Activated gamma-delta T cell (primary cell): ENCODE data around the gene MACROD2.

Source experiments
- DNase-seq: peaks from one replicate; lab custom pipeline; 2025; lab: John Stamatoyannopoulos, UW

MACROD2 gene

GRCh38 chr20:15911581-15911980 is 1916.3 kb downstream of the MACROD2 start:
- DNase-seq, result no peak

DNA sequence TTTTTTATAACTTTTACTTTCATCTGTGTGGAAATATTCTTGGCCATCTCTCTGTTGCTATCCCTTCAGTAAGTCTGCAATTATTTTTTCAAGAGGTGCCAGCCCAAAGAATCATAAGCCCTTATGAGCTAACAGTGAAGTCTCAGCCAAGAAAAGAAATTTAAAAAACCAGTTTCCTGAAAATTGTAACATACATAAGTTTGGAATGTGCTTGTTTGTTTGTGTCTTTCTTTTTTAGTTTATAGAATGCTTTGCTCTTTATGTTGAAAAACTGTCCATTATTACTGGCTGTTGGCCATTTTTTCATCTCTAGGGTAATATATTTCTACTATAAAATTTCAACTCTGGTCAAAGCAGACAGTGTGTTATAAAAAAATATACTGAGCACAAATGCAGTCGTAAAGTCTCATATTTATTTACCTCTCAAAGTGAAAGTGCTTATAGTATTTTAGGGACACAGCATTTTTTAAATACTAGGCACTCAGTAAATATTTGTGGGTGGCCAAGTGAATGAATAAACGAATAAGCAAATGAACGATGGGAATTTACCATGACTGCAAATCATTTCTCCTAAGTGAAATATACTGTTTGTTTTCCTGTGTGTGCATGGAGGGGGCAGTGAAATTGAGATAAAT is 1918.2 kb downstream of the MACROD2 start:
- DNase-seq, result no peak

DNA sequence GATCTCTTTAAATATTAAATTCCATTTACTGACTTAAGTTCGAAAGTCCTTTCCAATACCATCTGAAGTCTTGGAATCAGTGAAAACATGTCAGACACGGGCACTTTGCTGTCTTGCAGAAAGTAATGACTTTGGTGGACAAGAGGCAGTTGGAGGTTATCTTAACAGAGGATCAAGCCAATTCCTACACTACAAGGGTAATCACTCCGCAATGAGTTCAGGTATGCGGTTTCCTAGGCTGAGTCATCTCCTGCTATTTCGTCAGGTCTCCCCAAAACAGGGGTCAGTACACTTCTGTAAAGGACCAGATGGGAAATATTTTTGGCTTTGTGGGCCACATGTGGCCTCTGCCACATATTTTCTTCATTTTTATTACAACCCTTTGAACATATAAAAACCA is 1921.3 kb downstream of the MACROD2 start:
- no peak for DNase-seq

- no peak for DNase-seq
Observed at GRCh38 chr20:15917283-15917682, 1922.0 kb downstream of the MACROD2 start.

GRCh38 chr20:15918631-15919030 is 1923.3 kb downstream of the MACROD2 start:
- no peak for DNase-seq

GRCh38 chr20:15919118-15919517 is 1923.8 kb downstream of the MACROD2 start:
- DNase-seq, result no peak

DNA sequence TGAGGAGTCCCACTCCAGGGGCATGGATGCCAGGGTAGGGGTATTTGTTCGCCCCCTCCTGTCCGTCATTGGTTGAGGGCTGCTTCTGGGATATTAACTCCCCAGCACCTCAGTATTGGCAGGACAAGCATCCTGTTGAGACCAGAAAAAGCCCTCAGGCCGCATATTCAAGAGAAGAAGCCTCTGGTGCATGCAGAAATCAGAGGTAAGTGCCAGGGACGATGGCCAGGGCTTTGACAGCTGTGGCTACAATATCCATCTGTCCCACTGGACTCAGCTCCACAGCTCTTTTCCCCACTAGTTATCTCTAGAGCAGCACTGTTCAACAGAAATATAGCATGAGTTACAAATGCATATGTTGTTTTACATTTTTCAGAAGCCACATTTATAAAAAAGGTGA is 1926.6 kb downstream of the MACROD2 start:
- DNase-seq, result no peak

DNA sequence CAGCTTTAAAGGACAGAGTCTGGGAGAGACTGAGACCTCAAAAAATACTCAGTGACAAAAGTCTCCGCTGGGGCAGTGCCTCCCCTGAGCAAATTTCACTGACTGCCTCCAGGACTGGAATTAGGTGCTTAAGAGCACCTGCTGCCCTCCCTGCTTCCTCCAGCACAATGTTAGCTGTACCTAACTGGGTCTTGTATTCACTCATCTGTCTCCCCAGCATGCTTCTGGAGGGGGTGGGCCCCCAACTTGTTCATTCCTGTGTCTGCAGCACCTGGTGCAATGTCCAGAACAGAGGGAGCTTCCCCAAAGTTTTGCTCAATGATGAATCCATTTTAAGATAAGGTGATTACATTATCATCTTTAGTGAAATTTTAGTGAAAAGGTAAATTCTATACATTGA is 1927.2 kb downstream of the MACROD2 start:
- DNase-seq, result no peak

- DNase-seq, result no peak
Observed at GRCh38 chr20:15923030-15923776, 1927.9 kb downstream of the MACROD2 start.

DNA sequence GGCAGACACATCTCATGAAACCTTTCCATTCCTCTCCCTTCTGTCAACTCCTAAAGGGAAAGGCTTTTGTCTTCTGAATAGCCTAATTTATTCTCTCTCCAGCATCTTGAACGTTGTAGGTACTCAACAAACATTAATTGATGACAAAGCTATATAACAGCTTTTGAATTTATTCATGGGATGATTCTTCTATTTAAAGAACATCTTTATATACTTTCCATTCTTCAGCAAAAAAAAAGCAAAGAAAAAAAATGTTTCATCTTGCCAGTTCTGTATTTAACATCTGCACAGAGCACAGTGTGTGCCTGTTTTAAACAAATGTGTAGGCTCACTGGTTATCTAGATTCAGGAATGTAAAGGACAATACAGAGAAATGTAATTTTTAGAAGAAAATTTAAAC is 1929.2 kb downstream of the MACROD2 start:
- no peak for DNase-seq

- no peak for DNase-seq
Observed at GRCh38 chr20:15925376-15925775, 1930.1 kb downstream of the MACROD2 start.

DNA sequence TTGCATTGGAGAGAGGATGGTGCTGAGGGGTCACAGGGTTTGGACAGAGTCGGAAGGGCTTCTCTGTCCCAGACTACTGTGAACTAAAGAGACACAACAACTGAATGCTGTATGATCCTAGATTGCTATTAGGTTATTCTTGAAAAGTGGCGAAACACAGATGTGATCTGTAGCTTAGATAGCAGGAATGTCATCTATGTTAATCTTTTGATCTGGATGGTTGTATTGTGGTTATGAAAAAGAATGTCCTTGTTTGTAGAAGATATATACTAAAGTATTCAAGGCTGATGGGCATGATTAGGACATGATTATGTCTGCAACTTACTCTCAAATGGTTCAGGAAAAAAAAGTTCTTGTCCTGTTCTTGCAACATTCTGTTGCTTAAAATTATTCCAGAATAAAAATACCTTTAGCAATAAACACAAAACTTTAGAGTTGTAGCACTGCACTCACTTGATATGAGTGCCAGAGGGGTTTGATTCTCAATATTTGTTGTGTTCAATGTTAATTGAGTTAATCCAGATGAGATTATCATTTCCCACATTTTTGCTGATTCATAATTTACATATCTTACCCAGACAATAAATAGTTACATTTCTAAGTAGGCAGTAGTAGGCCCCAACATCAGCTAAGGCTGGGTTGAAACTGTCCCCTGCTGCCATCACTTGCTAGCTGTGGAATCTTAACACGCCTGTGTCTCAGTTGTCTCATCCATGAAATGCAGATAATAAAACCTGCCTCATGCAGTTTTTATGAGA is 1932.8 kb downstream of the MACROD2 start:
- no peak for DNase-seq

DNA sequence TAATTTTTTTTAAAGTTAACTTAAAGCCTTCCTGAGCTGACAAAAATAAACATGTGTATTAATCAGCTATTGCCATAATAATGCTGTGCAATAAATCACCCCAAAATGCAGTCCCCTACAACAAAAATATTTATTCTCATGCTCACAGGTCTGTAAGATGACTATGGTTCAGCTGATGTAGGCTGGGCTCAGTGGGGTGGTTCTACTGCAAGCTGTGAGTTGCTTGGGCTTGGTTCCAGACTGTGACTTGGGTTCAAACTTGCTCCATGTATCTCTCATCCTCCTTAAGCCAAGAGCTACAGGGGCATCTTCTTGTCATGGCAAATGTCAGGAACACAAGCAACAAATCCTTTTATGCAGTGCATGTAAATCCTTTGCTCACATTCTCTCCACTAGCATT is 1933.6 kb downstream of the MACROD2 start:
- DNase-seq, result no peak

DNA sequence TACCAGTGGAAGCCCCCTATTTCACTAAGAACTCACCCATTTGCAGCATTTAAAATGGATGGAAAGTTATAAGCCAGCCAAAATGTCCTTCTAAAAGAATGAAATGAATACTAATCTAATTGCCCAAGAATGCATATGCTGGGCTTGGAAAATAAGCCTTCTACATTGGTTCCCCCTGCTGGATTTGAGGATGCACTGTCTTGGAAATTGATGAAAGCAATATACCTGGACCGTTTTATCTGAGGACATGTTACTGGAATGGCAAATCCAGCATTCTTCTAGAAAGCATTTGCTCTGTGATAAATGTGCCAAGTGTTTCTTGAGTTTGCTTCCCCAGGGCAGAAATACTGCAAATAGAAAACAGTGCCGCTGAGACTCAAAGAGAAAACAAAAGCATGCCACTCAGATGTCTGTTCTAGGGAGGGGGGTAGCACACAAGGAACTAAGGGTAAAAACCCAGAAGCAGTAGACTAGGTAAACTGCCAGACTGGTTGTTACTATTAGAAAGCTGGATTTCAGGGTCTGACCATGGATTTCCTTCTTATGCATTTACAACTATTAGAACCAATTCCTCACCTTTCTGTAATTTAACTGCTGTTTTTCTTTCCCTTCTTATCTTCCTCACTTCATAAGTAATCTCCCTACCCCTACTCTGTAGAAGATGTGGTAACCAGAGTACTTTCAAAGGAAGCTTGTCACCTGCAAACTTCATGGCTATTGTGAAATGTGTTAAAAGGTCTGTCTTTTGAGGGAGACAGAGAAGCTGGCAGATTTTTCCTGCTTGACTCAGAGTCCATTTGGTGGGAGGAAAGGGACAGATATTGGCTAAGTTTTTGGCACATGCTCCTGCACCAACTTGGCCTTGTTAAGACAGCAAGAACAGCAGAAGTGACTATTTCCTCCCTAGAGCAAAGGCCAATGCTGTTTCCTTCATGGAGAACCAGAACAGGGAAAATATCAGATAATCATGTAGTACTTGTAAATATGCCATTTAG is 1935.3 kb downstream of the MACROD2 start:
- DNase-seq, result no peak

DNA sequence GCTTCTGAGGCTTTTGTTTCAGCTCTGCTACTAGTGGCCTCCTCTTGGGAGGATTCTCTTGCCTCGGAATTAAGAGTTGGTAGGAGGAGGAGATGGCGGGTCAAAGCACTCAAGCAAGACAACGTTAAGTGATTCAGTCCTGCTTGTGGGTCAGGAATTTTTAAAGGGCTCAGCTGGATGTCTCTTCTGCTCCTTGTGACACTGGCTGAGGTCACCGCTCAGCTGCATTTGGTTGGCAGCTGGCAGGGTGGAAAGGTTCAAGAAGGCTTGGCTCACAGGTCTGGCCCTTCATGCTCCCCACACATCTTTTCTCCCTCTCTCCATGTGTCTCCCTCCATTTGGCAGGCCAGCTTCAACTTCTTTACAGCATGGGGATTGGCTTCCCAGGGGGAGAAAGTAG is 1936.6 kb downstream of the MACROD2 start:
- no peak for DNase-seq

GRCh38 chr20:15937179-15937578 is 1941.9 kb downstream of the MACROD2 start:
- DNase-seq, result no peak

GRCh38 chr20:15938847-15939246 is 1943.5 kb downstream of the MACROD2 start:
- no peak for DNase-seq

DNA sequence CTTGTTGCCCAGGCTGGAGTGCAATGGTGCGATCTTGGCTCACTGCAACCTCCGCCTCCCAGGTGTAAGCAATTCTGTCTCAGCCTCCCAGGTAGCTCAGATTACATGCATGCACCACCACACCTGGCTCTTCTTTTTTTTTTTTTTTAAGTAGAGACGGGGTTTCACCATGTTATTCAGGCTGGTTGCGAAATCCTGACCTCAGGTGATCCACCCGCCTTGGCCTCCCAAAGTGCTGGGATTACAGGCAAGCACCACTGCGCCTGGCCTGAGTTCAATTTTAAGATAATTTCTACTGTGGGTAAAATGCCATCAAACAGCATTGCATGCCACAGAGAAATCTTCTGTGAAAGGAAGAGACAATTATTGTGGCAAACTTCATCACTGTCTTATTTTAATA is 1944.8 kb downstream of the MACROD2 start:
- DNase-seq, result no peak

DNA sequence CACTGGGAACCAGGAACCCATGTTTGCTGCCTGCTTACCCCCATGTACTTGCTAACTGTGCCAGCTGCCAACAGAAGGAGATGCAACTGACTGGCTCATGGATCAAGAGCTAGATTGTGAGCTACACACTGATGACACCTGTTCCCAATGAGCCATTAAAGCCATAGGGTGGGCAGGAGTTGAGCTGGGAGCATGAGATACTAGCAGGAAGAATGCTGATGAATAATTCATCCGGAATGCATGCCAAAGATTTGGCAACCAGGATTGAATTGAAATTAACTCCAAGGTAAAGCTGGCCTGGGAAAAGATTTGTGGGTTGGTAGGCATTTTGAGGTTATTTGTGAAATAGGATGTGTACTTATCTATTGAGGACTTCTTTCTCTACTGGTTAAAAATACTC is 1946.8 kb downstream of the MACROD2 start:
- DNase-seq, result no peak

DNA sequence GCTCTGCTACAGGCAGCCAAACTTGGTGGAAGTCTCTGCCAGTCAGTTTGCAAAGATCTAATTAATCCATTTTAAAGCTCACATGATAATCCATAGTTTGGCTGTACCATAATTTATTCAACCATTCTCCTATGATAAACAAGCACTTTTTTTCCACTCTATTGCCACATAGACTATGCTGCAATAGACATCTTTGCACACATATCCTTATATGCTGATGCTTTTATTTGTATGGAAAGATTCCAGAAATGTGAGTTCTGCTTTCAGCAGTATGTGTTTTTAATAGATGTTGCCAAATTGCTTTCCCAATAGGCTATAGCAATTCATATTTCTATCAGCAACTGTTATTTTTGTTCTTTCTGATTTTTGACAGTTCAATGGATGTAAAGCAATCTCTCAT is 1950.0 kb downstream of the MACROD2 start:
- no peak for DNase-seq

GRCh38 chr20:15949391-15949790 is 1954.1 kb downstream of the MACROD2 start:
- DNase-seq, result no peak

DNA sequence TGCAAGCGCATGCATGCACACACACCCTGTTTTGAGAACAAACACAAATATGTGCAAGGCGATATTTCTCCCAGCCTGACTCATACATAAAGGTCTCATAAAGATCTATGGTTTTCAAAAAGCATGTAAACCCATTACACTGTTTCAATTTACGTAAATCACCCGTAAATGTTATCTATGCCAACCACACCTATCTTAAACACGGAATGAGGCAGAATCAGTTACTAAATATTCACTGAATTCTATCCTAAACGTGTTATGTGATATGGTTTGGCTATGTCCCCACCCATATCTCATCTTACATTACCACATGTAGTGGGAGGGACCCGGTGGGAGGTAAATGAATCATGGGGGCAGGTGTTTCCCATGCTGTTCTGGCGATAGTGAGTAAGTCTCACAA is 1956.3 kb downstream of the MACROD2 start:
- no peak for DNase-seq
